Mesothelial cell of epicardium (in vitro differentiated cells): Measurements from ENCODE around the gene DNAH11. TPM values are rescaled to one million over a fixed set of nuclear protein-coding genes. Genes with fewer than 3 reads are reported as not detected.

Experiments
- DNase-seq, 2 experiments: peaks; one replicate each; pipeline ENCODE4 v3.0.0; 2021; ENCODE audit warnings: low spot score in 2 of 2; ENCODE audit not compliant: unreplicated experiment in 2 of 2
- H3K27ac Mint-ChIP-seq: 2 replicates; pipeline ENCODE4 v1.8.0; 2021; ENCODE audit warnings: mixed read lengths
- H3K27me3 Mint-ChIP-seq: 2 replicates; pipeline ENCODE4 v1.8.0; 2021; ENCODE audit warnings: low read depth, mixed read lengths
- H3K36me3 Mint-ChIP-seq: 2 replicates; pipeline ENCODE4 v1.8.0; 2021; ENCODE audit warnings: mixed read lengths
- H3K4me1 Mint-ChIP-seq: 2 replicates; pipeline ENCODE4 v1.8.0; 2021; ENCODE audit warnings: mixed read lengths
- H3K4me3 Mint-ChIP-seq: 2 replicates; pipeline ENCODE4 v1.8.0; 2021; ENCODE audit warnings: mild to moderate bottlenecking, moderate library complexity, mixed read lengths
- H3K9me3 Mint-ChIP-seq: 2 replicates; pipeline ENCODE4 v1.8.0; 2021; ENCODE audit warnings: mixed read lengths
- CTCF ChIP-seq: fragments of 200-600 bp; sonication (generic); IDR thresholded peaks from one replicate; pipeline ENCODE4 v1.5.0; 2021; ENCODE audit warnings: antibody characterized with exemption; ENCODE audit not compliant: unreplicated experiment
- total RNA-seq: library from RNA; stranded (reverse); gene quantifications from 3 replicates; pipeline ENCODE4 v1.2.1, GENCODE V29; 2021

DNAH11 gene
- total RNA-seq, 1 donor from 2014 or later = 0.80 TPM

GRCh38 chr7:21504021-21504420 is 38.8 kb upstream of the DNAH11 start:
- no peak overlapping the region for H3K4me3 Mint-ChIP-seq
- TF ChIP-seq CTCF = no peak
- DNase-seq = no peak
- H3K9me3 Mint-ChIP-seq = peaks cover 49% of the 10 kb centered on the region
- H3K4me1 Mint-ChIP-seq = peaks cover 8% of the 10 kb centered on the region
- H3K27ac Mint-ChIP-seq = no peak overlapping the region
- H3K27me3 Mint-ChIP-seq = no peaks in the 10 kb centered on the region
- peaks cover 38% of the 10 kb centered on the region for H3K36me3 Mint-ChIP-seq

GRCh38 chr7:21507627-21508343 is 35.1 kb upstream of the DNAH11 start:
- H3K36me3 Mint-ChIP-seq = peaks cover 39% of the 10 kb centered on the region
- peak; percentile 47 for TF ChIP-seq CTCF
- peaks cover 8% of the 10 kb centered on the region for H3K4me1 Mint-ChIP-seq
- no peak for DNase-seq
- no peaks in the 10 kb centered on the region for H3K27me3 Mint-ChIP-seq
- no peak overlapping the region for H3K27ac Mint-ChIP-seq
- H3K4me3 Mint-ChIP-seq = no peak overlapping the region
- peaks cover 39% of the 10 kb centered on the region for H3K9me3 Mint-ChIP-seq

GRCh38 chr7:21508538-21508937 is 34.3 kb upstream of the DNAH11 start:
- no peak overlapping the region for H3K4me3 Mint-ChIP-seq
- H3K9me3 Mint-ChIP-seq = peaks cover 32% of the 10 kb centered on the region
- no peak for DNase-seq
- H3K27me3 Mint-ChIP-seq = no peaks in the 10 kb centered on the region
- H3K36me3 Mint-ChIP-seq = peaks cover 38% of the 10 kb centered on the region
- peaks cover 7% of the 10 kb centered on the region for H3K4me1 Mint-ChIP-seq
- TF ChIP-seq CTCF = no peak
- H3K27ac Mint-ChIP-seq = no peak overlapping the region

GRCh38 chr7:21514062-21514461 is 28.8 kb upstream of the DNAH11 start:
- Mint-ChIP-seq H3K4me1 (no peaks in the 10 kb centered on the region), H3K27ac (no peak overlapping the region), H3K27me3 (no peaks in the 10 kb centered on the region), H3K36me3 (peaks cover 18% of the 10 kb centered on the region), H3K9me3 (peaks cover 11% of the 10 kb centered on the region), H3K4me3 (no peak overlapping the region)
- no peak for DNase-seq
- no peak for TF ChIP-seq CTCF

GRCh38 chr7:21524680-21525079 is 18.2 kb upstream of the DNAH11 start:
- H3K9me3 Mint-ChIP-seq = peaks cover 20% of the 10 kb centered on the region
- H3K4me1 Mint-ChIP-seq = no peaks in the 10 kb centered on the region
- DNase-seq = no peak
- H3K4me3 Mint-ChIP-seq = no peak overlapping the region
- no peaks in the 10 kb centered on the region for H3K36me3 Mint-ChIP-seq
- no peak overlapping the region for H3K27ac Mint-ChIP-seq
- H3K27me3 Mint-ChIP-seq = peaks cover 2% of the 10 kb centered on the region
- no peak for TF ChIP-seq CTCF
